ENCODE results near the gene TNN. TPM values are rescaled to one million over a fixed set of nuclear protein-coding genes. Genes with fewer than 3 reads are reported as not detected.
"Not testable (repeated sequence)": the region's sequence is repeated elsewhere in the genome, so short reads cannot be mapped to it uniquely, and the experiment has no call there.

The TNN gene
- total RNA-seq, 2 donors from 2014 or later: 0.63 to 0.79 TPM

DNA sequence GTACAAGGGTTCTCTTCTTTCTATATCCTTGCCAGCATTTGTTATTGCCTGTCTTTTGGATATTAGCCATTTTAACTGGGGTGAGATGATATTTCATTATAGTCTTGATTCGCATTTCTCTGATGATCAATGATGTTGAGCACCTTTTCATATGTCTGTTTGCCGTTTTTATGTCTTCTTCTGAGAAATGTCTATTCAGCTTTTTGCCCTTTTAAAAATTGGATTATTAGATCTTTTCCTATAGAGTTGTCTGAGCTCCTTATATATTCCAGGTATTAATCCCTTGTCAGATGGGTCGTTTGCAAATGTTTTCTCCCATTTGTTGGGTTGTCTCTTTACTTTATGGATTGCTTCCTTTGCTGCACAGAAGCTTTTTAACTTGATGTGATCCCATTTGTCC lies 25.0 kb upstream of the TNN start:
- Histone ChIP-seq H3K4me3 (no peak overlapping the region), H3K4me1 (no peaks in the 10 kb centered on the region), H3K36me3 (no peaks in the 10 kb centered on the region), H3K27me3 (no peaks in the 10 kb centered on the region), H3K27ac (no peak overlapping the region), H3K9me3 (no peaks in the 10 kb centered on the region)
- no peak for DNase-seq (ENCODE audit: low spot score)
- TF ChIP-seq, protein P1, sequence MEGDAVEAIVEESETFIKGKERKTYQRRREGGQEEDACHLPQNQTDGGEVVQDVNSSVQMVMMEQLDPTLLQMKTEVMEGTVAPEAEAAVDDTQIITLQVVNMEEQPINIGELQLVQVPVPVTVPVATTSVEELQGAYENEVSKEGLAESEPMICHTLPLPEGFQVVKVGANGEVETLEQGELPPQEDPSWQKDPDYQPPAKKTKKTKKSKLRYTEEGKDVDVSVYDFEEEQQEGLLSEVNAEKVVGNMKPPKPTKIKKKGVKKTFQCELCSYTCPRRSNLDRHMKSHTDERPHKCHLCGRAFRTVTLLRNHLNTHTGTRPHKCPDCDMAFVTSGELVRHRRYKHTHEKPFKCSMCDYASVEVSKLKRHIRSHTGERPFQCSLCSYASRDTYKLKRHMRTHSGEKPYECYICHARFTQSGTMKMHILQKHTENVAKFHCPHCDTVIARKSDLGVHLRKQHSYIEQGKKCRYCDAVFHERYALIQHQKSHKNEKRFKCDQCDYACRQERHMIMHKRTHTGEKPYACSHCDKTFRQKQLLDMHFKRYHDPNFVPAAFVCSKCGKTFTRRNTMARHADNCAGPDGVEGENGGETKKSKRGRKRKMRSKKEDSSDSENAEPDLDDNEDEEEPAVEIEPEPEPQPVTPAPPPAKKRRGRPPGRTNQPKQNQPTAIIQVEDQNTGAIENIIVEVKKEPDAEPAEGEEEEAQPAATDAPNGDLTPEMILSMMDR (IDR thresholded peaks at IDR 0.05): no peak

DNA sequence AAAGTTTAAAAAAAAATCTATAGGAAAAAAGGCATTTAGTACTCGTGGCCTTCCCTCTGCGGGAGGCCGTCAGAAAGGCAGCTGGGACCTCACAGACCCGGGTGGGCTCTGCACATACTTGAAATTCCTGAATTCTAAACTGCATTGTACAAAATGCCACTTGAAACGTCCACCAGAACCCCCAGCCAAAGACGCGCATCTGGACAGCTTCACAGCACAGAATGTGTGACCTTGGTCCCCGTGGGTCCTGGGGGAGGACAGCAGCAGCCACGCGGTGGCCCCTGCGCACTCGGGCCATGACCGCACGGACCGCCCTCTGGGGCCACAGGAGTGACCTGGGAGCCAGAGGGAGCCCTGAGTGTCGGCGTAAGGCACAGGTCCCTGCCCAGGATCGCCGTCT lies 23.8 kb upstream of the TNN start:
- no peaks in the 10 kb centered on the region for H3K4me1 ChIP-seq
- H3K36me3 ChIP-seq: no peaks in the 10 kb centered on the region
- H3K4me3 ChIP-seq: no peak overlapping the region
- H3K9me3 ChIP-seq: no peaks in the 10 kb centered on the region
- no peaks in the 10 kb centered on the region for H3K27me3 ChIP-seq
- no peak overlapping the region for H3K27ac ChIP-seq
- no peak for DNase-seq (ENCODE audit: low spot score)
- TF ChIP-seq, protein P1 (IDR thresholded peaks at IDR 0.05): no peak

DNA sequence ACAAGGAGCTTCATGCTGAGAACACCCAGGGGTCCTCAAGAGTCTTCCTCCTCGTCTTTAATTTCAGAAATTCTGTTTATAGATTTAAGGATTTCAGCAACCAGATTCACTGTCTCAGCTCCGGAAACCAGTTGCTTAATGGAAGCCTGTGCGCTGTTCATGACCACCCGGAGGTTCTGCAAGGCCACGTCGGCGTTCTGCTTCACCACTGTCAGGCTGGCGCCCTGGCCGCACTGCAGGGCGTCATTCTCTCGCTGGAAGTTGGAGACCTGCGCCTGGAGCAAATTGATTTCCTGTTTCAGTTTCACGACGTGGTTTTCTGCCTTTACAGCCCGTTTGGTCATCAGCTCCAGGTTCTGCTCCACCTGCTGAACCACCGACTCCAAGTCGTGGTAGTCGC lies 23.0 kb upstream of the TNN start:
- H3K4me1 ChIP-seq; H3K4me3 ChIP-seq; H3K27ac ChIP-seq; H3K27me3 ChIP-seq; H3K9me3 ChIP-seq; H3K36me3 ChIP-seq; DNase-seq (ENCODE audit: low spot score): not testable (repeated sequence)

DNA sequence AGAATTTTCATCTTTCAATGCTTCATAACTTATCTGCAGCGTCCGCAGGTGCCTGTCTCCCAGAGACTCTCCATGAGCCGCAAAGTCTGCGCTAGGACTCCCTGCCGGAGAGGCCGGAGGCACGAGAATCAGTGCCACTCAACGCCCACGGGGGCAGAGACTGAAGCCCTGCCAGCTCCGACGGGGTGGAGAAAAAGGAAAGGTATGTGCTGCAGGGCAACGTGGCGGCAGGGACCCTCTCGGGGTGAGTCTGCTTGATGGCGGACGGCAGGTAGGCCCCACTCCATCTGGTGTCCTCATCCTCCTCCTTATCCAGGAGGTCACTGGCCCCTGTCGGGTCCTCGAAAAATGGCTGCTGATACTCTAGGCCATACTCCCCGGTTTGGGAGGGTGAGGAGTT lies 22.5 kb upstream of the TNN start:
- H3K9me3 ChIP-seq: no peaks in the 10 kb centered on the region
- DNase-seq (ENCODE audit: low spot score): no peak
- TF ChIP-seq, protein P1 (IDR thresholded peaks at IDR 0.05): no peak
- no peaks in the 10 kb centered on the region for H3K27me3 ChIP-seq
- H3K4me3 ChIP-seq: no peak overlapping the region
- H3K4me1 ChIP-seq: no peaks in the 10 kb centered on the region
- no peaks in the 10 kb centered on the region for H3K36me3 ChIP-seq
- H3K27ac ChIP-seq: no peak overlapping the region

DNA sequence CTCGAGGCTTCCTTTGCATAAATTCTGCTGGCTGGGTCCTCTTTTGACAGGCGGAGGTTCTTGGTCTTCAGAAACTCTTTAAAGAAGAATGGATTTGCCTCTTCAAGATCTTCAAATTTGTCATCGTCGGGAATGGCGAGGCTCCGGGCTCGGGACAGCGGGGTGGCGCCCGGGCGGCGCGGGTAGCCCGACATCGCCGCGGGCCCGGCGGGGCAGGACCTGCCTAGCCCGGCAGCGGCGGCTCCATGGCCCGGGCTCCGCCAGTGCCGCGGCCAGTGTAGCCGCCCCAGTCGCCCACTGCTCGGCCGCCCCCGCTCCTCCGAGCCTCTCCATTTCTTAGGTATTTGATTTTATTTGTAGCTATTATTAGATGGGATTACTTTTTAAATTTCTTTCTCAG lies 22.1 kb upstream of the TNN start:
- TF ChIP-seq, protein P1 (IDR thresholded peaks at IDR 0.05): no peak
- no peaks in the 10 kb centered on the region for H3K27me3 ChIP-seq
- no peak for DNase-seq (ENCODE audit: low spot score)

DNA sequence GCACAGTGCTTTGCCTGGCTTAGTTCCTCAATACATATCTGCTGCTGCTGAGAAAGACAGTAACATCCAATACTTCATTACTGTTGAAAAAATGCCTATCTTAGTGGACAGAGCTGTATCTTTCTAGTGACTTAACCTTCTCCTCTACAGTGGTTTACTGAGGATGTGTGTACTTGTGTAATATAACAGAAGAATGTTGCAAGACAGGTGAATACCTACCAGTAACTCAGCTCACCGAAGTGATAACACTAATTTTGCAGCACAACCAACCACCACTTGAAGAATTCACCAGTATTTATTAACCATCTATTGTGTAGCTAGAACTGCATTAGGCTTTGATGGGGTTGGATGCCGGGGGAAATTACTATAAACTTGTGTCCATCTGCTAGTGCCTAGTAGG lies 16.6 kb upstream of the TNN start:
- DNase-seq (ENCODE audit: low spot score): no peak
- Histone ChIP-seq H3K27me3 (no peaks in the 10 kb centered on the region), H3K27ac (no peak overlapping the region), H3K4me1 (no peaks in the 10 kb centered on the region), H3K4me3 (no peak overlapping the region), H3K36me3 (no peaks in the 10 kb centered on the region), H3K9me3 (no peaks in the 10 kb centered on the region)
- TF ChIP-seq, protein P1 (IDR thresholded peaks at IDR 0.05): no peak

More for the DNA sequence above, 22.1 kb upstream of the TNN start:
- Histone ChIP-seq H3K9me3 (no peaks in the 10 kb centered on the region), H3K4me3 (no peak overlapping the region), H3K27ac (no peak overlapping the region), H3K36me3 (no peaks in the 10 kb centered on the region), H3K4me1 (no peaks in the 10 kb centered on the region)
